Measurements from ENCODE around the gene ZSWIM5. TPM values are rescaled to one million over a fixed set of nuclear protein-coding genes. Genes with fewer than 3 reads are reported as not detected.
"Not testable (repeated sequence)": the region's sequence is repeated elsewhere in the genome, so short reads cannot be mapped to it uniquely, and the experiment has no call there.

ZSWIM5 gene
- total RNA-seq, 1 donor from 2014 or later, result 0.05 TPM

DNA sequence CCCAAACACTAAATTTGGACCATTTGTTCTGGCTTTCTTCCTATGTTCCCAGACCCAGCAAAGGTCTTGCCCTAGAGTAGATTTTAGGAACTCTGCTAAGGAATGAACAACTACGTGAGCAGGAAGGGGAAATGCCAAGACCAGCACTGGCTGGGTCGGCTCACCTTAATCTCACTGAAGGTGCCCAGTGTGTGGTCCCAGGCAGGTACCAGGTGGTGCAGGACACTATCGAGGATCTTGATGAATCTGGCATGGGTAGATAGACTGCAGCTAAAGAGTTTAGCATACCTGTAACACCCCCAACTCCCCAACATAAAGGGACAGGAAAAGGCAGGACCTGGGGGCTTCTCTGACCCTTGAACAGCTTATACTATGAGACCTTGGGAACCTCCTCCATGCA is 198.3 kb downstream of the ZSWIM5 start:
- no peak for DNase-seq (ENCODE audit: low read depth)

DNA sequence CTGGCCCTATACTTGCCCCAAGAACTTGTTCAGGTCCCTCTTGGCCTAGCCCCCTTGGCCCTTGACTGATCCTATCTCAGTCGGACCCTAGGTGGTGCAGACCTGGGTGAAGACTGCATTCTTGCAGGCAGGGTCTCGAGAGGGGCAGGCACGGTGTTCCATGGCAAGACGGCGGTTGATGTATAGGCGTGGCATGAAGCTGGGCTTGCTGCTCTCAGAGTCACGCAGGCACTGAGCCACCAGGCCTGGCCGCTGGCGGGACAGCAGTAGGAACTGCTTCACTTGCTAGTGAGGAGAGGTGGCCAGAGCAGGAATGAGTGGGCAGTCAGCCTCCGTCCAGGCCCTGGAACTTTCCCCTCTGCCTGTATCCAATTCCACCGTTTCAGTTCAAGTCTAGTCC is 199.1 kb downstream of the ZSWIM5 start:
- DNase-seq (ENCODE audit: low read depth), result no peak

DNA sequence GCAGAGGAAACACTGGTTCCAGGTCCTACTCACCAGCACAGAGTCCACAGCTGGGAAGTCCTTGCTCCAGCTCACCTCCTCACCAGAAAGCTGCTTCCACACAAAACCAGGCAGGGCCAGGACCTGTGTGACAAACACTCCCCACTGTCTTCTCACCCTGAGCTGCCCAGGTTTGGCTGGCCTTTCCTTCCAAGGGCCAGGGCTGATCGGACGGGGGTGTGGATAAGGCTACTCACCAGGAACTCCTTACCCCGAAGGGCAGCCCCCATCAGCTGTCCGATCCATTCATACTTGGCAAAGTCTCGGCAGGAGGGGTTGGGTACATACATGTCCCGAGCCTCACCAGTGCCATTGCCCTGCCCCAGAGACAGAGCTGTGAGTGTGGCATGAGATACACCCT is 200.6 kb downstream of the ZSWIM5 start:
- DNase-seq (ENCODE audit: low read depth), result no peak

DNA sequence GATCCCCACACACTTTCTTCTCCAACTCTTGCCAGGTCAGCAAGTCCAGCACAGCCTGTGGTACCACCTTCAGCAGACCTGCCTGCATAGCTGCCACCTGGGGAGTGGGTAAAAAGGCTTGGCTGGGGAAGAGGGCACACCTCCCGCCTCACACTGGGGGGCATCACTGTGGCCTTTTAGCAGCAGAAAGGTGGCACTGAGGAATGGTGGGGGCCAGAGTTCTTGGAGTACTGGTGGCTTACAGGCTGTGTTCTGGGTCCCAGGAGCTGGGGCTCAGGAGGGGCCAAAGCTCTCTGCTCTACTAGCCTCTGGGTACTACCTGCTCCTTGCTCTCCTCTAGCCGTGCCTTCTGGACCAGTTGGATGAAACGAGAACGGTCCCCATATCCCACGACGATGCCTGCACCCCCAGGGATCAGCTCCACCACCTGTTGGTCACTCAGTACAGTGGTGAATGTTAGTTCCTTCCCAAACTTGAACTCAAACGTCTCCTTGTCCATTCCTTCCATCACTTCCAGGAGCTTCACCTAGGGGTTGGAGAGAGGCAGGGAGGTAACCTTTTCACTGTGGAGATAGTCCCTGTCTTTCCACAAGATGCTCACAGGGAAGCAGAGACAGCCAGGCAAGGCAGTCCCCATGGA is 202.0 kb downstream of the ZSWIM5 start:
- DNase-seq (ENCODE audit: low read depth), result no peak

DNA sequence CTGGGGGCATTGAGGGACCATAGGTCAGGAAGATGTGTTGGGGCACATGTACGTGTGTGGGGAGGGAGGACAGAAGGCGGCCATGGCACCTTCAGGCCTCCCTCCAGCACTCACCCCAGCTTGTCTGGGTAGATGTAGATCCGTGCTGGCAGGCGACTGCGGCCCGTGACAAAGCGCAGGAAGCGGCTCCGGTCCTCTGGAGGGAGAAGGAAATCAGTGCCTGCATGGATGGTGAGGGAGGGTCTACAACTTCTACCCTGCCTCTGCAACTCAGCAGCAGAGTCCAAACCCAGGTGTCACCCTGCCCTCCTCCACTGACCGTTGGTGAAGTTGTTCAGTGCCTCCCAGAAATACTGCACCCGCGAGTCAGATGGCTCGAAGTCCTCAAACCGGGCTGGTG is 202.7 kb downstream of the ZSWIM5 start:
- no peak for DNase-seq (ENCODE audit: low read depth)

DNA sequence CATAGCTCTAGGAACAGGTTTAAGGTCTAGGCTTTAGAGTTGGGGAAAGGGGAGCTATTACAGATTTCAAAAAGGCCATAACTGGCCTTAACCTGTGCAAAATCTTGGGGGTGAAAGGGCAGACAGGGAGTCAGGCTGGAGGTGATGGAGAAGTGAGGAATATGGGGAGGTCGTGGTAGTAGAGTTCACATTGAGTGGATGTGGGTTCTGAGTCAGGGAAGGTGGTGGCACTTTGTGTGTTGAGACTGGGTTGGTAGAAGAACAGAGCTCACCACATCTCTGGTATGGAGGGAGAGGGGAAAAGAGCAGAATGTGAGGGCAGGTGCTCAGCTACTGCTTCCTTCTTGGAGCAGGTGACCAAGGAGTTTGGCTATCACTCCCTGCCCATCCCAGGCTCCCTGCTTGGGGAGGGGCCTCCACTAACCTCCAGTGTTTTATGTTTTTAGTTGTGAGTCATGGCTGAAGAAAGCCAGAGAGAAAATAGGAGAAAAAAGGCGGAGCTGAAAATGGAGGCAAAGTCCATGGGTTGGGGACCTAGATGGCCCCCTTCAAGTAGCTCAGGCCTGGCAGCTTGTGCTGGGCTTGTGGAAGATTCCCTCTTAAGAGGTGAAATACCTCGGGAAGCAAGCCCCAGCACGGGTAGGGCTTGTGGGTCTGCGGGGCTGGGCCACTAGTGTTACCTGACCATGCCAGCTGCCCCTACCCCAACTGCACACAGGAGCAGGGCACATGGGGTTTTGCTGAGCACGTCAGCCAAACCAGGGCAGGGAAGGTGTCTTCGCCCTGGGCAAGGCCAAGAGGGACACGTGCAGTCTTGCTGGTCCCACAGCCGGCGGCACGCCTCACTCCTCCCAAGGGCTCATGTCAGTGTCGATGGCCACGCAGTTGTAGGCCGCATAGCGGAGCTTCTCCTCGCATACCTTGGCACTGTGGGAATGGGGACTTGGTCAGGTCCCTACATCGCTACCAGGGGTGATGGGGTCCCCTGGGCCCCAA is 203.5 kb downstream of the ZSWIM5 start:
- no peak for DNase-seq (ENCODE audit: low read depth)

DNA sequence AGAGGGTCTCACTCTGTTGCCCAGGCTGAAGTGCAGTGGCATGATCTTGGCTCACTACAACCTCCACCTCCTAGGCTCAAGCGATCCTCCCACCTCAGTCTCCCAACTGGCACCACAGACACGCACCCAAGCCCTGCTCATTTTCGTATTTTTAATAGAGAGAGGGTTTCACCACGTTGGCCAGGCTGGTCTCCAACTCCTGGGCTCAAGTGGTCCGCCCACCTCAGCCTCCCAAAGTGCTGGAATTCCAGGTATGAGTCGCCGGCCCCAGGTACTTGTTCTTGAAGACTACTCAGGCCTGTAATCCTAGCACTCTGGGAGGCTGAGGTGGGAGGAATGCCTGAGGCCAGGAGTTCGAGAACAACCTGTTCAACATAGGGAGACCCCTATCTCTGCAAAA is 204.8 kb downstream of the ZSWIM5 start:
- DNase-seq (ENCODE audit: low read depth), result not testable (repeated sequence)

DNA sequence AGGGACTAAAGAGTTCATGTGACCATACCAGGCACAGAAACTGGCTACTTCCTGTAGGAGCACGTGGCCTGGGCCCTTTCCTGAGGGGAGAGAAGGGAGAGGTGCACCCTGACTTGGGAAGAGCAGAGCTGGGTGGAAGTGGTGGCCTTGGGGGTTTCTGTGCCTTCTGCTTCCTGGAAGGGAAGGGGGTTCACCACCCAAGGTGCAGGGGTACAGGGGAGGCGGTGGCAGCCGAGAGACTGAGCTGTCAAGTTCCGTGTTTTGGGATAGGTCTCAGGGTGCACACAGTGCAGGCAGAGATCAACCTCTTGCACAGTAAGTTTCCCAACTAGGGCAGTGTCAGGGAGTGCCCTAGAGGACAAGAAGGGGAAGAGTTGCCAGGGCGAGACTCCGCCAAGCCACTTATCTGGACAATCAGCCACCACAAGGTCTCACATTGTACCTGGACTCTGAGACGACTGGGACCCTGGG is 205.4 kb downstream of the ZSWIM5 start:
- no peak for DNase-seq (ENCODE audit: low read depth)

DNA sequence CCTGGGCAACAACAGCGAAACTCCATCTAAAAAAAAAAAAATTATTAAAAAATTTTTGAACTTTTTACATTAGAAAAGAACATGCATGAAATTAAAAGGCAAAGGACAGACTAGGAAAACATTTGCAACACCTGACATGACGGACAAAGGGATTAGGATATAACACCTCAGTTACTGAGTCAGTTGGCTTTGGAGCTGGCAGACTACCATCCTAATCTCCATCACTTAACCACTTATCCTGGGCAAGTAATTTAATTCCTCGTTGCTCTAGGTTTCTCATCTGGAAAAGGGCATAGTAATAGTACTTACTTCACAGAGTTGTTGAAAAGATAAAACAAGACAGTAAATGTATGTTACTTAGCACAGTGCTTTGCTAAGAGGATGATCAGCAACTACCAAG is 207.2 kb downstream of the ZSWIM5 start:
- no peak for DNase-seq (ENCODE audit: low read depth)

DNA sequence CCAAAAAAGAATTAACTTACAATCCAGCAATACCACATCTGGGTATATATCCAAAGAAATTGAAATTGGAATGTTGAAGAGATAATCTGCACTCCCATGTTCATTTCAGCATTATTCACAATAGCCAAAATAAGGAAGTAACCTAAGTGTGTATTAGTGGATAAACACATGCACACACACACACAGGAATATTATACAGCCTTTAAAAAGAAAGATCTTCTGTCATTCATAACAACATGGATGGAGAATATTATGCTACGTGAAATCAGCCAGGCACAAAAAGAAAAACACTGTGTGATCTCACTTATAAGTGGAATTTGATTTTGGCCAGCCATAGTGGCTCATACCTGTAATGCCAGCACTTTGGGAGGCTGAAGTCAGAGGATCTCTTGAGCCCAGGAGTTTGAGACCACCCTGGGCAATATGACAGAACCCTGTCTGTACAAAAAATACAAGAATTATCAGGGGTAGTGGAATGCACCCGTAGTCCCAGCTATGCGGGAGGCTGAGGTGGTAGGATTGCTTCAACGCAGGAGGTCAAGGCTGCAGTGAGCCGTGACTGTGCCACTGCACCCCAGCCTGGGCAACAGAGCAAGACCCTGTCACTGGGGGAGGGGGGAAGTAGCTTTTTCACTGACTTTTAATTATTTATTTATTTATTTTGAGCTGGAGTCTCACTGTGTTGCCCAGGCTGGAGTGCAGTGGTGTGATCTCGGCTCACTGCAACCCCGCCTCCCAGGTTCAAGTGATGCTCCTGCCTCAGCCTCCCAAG is 210.8 kb downstream of the ZSWIM5 start:
- DNase-seq (ENCODE audit: low read depth), result no peak

DNA sequence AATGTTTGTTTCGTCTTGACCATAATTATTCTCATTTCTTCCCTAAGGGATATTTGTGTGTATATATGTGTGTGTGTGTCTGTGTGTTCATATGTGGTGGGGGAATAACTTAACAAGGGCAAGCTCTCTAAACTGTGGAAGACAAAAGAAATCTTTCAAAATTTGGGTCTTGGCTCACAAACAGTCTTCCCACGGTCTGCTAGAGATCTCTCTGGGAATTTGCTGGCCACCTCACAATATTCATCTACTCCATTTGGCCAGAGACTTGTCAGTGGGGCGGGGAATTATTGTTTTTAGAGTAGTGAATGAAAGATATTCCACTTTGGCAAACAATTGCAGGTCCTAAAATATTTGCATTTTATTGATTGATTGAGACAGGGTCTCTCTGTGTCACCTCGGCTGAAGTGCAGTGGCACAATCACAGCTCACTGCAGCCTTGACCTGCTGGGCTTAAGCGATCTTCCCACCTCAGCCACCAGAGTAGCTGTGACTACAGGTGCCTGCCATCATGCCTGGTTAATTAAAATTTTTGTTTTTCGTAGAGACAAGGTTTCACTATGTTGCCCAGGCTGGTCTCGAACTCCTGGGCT is 212.0 kb downstream of the ZSWIM5 start:
- no peak for DNase-seq (ENCODE audit: low read depth)

DNA sequence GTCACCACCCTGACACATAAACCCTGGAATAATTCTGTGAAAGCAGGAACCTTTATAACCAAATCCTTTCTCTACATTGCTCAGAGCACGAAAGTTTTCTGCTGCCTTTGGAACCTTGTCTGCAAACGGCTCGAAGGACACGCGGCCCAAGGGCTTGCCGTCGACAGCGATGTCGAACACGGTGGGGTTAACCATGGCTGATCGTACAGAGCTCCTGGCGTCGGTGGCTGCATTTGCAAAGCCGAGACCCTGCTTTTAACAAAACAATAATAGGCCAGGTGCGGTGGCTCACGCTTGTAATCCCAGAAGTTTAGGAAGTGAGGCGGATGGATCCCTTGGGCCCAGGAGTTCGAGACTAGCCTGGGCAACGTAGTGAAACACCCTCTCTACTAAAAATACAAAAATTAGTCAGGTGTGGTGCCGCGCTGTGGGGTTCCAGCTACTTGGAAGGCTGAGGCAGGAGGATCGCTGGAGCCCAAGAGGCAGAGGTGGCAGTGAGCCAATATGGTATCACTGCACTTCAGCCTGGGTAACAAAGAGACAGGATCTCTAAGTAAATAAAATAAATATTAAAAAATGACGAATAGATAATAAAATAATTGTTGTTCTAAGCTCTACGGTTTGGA is 217.8 kb downstream of the ZSWIM5 start:
- no peak for DNase-seq (ENCODE audit: low read depth)

DNA sequence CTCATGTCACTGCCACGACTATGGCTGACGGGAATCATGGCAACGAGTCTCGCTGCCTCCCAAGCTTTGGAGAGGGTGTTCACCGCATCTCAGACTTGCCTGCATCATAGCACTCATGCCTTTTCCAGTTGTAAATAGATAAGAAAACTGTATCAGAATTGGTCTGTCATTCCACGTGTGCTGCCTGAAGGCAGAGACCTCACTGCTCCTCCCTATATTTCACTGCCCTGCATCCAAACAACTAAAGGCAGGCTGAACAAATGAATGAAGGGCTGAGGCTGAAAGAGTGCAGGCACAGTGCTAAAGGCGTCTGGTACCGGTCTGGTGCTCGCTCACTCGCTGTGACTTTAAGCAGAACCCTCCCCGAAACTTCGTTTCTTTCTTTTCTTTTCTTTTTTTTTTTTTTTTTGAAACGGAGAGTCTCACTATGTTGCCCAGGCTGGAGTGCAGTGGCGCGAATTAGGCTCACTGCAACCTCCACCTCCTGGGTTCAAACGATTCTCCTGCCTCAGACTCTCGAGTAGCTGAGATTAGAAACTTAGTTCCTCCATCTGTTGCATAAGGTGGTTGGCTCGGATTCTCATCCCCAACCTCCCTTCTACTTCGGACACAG is 220.6 kb downstream of the ZSWIM5 start:
- no peak for DNase-seq (ENCODE audit: low read depth)

DNA sequence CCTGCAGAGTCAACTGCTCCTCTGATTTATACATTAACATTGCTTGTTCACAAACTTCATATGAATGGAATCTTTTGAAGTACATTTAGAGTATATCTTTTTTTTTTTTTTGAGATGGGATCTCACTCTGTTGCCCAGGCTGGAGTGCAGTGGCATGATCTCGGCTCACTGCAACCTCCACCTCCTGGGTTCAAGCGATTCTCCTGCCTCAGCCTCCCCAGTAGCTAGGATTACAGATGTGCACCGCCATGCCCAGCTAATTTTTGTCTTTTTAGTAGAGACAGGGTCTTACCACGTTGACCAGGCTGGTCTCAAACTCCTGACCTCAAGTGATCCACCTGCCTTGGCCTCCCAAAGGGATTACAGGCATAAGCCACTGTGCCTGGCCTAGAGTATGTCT is 229.0 kb downstream of the ZSWIM5 start:
- not testable (repeated sequence) for DNase-seq (ENCODE audit: low read depth)

DNA sequence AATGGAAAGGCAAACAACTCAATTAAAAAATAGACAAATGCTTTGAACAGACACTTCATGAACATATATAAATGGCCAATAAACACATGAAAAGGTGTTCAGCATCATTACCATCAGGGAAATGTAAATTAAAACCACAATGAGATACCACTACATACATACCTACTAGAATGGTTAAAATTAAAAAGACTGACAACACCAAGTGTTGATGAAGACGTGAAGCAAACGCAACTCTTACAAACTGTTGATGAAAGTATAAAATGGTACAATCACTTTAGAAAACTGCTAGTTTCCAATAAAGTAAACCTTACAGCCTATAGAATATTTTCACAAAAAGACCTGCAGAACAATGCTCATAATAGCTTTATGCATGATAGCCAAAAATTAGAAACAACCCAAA is 230.2 kb downstream of the ZSWIM5 start:
- DNase-seq (ENCODE audit: low read depth), result no peak

DNA sequence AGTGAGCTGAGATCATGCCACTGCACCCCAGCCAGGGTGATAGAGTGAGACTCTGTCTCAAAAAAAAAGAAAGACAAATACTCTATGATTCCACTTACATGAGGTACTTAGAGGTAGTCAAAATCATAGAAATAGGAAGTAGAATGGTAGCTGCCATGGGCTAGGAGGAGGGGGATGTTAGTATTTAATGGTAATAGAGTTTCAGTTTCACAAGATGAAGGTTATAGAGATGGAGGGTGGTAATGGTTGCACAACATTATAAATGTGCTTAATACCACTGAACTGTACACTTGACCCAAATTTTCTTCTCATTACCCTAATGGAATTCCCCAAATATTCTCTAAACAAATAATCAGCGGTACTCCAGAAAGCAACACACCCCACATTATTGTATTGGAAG is 232.8 kb downstream of the ZSWIM5 start:
- DNase-seq (ENCODE audit: low read depth), result no peak

DNA sequence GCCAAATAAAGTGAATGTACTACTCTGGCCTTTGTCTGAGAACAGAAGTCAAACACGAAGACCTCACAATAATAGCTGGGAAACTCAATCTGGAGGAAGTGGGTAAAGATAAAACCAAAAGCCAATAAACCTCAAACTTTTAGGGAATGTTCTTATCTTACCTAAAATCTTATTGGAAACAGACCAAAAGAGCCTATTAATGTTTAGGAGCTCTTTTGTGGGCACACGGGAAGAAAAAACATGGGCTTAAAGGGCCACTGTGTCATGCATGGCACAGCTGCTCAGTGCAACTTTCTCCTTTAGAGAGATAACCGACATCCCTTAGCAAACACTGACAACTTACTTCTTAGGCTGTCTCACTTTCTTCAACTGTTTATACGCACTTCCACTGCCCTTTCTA is 236.1 kb downstream of the ZSWIM5 start:
- DNase-seq (ENCODE audit: low read depth), result peak; percentile 14

Data from myocyte (in vitro differentiated cells).